ENCODE measurements around the gene XYLB.

XYLB gene

DNA sequence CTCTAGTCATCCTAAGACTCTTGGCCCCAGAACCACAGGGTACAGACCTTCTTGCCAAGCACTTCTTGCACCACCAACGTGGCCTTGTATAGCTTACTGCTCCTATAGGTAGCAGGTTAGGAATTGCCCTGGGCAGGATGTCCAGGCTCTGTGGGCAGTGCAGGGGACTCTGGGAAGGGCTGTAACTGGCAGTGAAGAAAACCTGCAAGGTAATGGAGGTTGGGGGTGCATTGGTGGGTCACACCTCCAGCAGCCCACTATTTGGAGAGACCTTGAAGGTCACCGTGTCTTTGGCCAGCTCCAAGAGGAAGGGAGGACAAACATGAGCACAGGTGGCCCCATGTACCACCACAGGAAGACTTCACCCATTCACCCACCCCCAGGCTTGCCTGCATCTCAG lies 21.3 kb upstream of the XYLB start:
- no peak for DNase-seq

DNA sequence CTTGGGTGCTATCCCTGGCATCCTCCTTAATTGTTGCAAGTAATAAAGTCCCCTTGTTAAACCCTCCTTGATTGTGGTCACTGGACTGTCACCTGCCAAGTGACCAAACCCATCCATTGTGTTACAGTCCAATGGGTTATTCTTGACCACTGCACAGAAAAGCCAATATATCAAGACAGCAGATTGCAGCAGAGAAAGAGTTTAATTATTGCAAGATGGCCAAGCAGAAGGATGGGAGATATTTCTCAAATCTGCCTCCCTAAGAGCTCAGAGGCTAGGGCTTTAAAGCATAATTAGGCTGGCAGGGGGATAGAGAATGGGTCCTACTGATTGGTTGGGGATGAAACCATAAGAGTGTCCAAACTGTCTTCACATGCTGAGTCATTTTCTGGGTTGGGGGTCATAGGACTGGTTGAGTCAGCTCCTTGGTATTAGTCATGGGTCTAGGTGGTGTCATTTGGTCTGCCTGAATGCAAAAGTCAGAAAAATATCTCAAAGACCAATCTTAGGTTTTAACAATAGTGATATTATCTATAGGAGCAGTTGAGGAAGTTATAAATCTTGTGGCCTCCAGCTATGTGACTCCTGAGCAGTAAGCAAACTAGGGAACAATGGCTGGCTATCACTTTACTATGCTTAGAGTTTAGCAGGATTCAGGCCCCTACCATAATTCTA lies 19.1 kb upstream of the XYLB start:
- DNase-seq, result no peak

GRCh38 chr3:38331257-38332022 lies 15.1 kb upstream of the XYLB start:
- no peak for DNase-seq

DNA sequence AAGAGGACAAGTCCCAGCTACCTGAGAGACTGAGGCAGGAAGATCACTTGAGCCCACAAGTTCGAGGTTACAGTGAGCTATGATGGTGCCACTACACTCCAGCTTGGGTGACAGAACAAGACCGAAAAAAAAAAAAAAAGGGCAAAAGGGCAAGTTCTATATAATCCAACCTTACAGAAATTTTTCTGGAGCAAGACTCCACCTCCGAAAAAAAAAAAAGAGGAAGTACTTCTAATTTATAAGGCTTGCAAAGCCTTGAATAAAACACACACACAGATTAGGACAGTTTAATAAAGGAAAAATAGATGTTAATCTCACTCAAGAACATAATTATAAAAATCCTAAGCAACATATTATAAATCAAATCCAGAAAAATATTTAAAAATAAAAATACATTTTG lies 14.4 kb upstream of the XYLB start:
- no peak for DNase-seq

DNA sequence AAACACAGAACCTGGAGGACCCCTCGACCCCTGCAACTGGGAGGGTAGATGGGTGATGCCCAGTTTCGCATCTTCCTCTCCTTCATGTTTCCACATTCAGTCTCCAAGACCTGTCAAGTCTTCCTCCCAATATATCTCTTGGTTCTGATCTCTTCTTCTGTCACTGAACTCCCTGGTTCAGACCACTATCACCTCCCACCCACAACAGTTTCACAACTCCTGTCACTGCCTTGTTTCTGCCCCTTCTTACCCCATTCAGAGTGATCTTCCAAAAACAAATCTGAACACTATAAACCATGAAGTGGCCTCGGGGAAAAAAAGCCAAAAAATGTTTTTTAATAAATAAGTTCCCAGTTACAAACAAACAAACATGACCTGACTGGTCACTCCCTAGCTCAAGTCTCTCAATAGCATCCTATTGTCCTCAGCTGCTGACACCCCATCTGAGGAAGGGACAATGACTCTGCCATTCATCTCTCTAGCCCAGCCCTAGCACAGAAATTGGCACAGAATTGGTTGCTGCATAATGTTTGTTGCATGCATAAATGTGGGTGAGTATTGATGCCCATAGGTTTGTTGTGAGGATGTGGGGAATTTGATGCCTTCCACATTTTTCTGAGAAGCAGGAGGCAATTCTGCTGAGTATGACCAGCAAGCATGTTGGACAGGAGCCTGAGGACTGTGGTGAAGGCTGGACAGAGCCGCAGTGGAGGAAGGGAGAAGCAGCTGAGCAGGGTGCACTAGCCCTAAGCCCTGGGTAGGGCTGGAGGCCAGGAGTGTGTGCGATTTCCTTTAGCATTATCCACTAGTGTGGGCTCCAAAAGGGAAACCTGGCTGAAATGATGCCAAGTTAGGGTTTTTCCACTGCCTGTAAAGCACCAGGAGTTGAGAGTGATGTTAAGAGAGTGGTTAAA lies 12.2 kb upstream of the XYLB start:
- DNase-seq, result no peak

DNA sequence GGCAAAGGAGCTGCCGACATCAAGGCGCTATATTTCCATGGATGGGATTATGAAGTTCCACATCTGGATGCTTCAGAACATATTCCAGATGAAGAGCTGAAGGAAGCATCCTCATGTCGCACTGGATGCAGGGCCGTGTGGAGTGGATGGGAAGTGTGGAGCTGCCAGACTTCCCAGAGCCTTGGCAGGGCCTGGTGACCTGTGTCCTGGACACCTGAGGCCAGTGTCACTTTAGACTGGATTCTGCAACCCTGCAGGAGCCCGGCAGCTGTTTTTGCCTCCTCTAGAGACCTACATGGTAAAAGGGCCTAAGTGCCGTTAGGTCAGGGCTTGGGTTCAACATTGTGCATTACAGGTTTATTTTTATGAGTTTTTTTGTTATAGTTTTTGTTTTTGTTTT lies 11.3 kb upstream of the XYLB start:
- no peak for DNase-seq

- DNase-seq, result no peak
These were observed 8.9 kb upstream of the XYLB start for GRCh38 chr3:38337703-38338102.

- no peak for DNase-seq
These were observed 2.6 kb upstream of the XYLB start for GRCh38 chr3:38343797-38344594.

- no peak for DNase-seq
These were observed 552 bp upstream of the XYLB start for GRCh38 chr3:38345879-38346586.

- DNase-seq, result no peak
These were observed 1.0 kb downstream of the XYLB start for GRCh38 chr3:38347421-38348200.

DNA sequence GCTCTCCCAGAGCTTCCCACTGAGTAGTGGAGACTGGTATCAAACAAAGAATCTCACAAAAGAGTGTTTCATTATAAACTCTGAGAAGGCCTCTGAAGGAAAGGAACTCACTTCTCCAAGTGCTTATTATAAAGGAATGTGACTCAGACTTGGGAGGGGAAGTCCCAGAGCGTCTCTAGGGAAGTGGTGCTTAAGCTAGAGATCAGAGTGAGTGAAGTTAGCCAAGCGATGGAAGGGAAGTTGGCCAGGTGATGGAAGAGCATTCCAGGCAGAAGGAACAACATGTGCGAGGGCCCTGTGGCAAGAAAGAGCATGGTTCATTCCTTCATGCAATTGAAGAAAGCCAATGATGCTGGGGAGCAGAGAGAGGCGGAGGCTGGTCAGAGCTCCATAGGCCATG lies 2.3 kb downstream of the XYLB start:
- DNase-seq, result no peak

DNA sequence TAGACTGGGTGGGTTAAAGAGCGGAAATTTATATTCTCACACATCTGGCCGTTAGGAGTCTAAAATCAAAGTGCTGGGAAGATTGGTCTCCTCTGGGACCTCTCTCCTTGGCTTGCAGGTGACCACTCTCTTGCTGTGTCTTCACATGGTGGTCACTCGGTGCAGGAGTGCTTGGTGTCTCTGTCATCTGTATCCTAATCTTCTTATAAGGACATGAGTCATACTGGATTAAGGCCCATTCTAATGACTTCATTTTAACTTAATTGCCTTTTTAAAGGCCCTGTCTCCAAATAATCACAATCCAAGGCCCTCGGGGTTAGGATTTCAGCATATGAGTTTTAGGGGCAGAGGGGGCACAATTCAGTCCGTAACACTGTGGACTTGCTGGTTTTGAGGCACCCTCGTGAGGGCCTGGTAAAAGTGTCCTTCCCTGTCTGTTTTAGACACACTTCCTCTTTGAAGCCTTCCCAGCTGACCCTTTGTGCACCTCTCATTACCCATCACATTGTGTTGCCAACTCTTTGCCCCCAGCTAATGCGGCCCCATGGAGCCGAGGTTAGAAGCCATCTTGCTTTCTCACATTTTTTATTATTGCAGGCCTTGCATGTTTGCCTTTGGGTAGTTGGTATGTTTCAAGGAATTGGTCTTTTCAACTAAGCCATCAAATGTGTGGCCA lies 3.2 kb downstream of the XYLB start:
- DNase-seq, result no peak

- DNase-seq, result no peak
These were observed 6.6 kb downstream of the XYLB start for GRCh38 chr3:38353151-38353550.

- DNase-seq, result no peak
These were observed 8.2 kb downstream of the XYLB start for GRCh38 chr3:38354588-38355330.

GRCh38 chr3:38359038-38359437 lies 12.5 kb downstream of the XYLB start:
- DNase-seq, result no peak

DNA sequence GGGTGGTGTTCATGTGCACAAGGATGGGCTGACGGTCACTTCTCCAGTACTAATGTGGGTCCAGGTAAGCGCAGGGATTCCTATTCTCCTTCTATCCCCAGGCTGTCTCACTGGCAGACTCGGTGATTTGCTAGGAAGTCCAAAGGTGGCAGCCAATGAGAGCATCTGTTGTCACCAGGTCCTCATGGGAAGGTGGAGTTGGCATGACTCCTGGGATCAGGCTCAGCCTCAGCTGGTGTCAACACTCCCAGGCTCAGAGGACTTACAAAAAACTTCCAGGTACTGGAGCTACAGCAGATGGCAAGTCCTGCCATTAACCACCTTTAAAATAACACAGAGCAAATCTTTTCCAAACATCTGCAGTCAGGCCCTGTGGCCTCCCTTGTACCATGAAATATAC lies 13.8 kb downstream of the XYLB start:
- DNase-seq, result no peak

GRCh38 chr3:38361496-38361895 lies 14.9 kb downstream of the XYLB start:
- DNase-seq, result no peak

GRCh38 chr3:38362825-38363224 lies 16.2 kb downstream of the XYLB start:
- no peak for DNase-seq

GRCh38 chr3:38364721-38365400 lies 18.3 kb downstream of the XYLB start:
- DNase-seq, result no peak
